ENCODE data around the gene PDE4D. TPM values are rescaled to one million over a fixed set of nuclear protein-coding genes. Genes with fewer than 3 reads are reported as not detected.

The PDE4D gene
- total RNA-seq, 2 donors from 2014 or later, result 116 to 154 TPM

DNA sequence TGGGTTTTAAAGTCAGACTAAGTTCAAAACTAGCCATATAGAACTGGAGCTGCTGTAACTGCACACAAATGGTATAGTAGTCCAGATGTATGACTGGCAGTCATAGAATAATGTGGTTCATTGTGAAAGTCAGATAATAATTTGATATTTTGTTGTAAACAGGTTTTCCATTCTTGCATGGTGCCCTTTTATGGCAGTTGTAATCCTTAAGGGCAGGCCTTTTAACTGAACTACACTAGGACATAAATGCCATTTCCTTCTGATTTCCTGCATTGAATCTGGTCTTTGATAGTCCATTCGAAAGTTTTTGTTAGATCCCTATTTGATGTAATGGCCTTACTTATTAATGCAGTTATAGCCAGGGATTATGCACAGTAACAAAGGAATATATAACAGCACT, 632.6 kb downstream of the PDE4D start:
- no peaks in the 10 kb centered on the region for H3K9me3 Mint-ChIP-seq
- ATAC-seq (replicated peaks in 1 of 2) (no peak), DNase-seq (no peak)
- H3K36me3 Mint-ChIP-seq (ENCODE audit: insufficient read depth in 2 of 2), result no peaks in the 10 kb centered on the region
- peaks cover 25% of the 10 kb centered on the region for H3K27me3 Mint-ChIP-seq (ENCODE audit: low read depth)
- no peak overlapping the region for H3K27ac Mint-ChIP-seq
- H3K4me1 Mint-ChIP-seq (ENCODE audit: low read depth), result no peaks in the 10 kb centered on the region
- no peak overlapping the region for H3K4me3 Mint-ChIP-seq

DNA sequence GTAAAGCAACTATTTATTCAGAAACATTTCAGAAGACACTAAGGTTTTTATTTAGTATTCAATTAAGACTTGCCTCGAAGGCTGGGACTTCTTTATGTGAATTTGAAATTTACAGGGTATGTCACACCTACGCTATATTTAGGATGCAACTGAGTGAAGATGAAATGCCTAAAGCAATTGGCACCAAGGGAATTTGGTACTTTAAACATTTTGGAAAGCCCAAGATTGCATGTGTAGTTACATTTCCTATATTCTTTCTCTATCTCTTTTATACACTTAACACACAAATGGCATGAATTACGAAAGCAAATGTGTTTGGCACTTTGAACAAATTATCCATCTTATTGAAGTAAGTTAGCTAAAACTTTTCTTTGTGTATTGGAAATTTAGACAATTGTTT, 633.3 kb downstream of the PDE4D start:
- peaks cover 28% of the 10 kb centered on the region for H3K27me3 Mint-ChIP-seq (ENCODE audit: low read depth)
- H3K4me1 Mint-ChIP-seq (ENCODE audit: low read depth), result no peaks in the 10 kb centered on the region
- no peaks in the 10 kb centered on the region for H3K36me3 Mint-ChIP-seq (ENCODE audit: insufficient read depth in 2 of 2)
- H3K27ac Mint-ChIP-seq, result no peak overlapping the region
- ATAC-seq (replicated peaks in 1 of 2), result no peak
- H3K9me3 Mint-ChIP-seq, result no peaks in the 10 kb centered on the region
- H3K4me3 Mint-ChIP-seq, result no peak overlapping the region
- DNase-seq, result no peak

DNA sequence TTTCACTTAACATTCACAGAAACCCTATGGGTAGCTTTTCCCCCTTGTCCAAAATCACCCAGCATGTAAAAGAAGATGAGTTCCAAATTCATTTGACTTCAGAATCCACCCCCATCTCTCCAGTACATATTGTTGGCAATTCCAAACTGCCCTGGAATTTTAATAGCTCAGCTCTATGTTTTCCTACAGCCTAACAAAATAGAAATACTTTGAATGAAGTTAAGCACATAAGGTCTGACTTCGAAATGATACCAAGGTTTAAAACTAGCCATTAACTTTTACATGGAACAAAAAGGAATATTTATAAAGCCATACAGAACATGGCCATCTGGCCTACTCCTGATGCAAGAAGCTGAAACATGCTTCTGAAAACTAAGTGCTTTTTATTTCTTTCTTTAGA, 634.3 kb downstream of the PDE4D start:
- DNase-seq (no peak), ATAC-seq (replicated peaks in 1 of 2) (no peak)
- H3K9me3 Mint-ChIP-seq, result no peaks in the 10 kb centered on the region
- no peak overlapping the region for H3K27ac Mint-ChIP-seq
- no peak overlapping the region for H3K4me3 Mint-ChIP-seq
- no peaks in the 10 kb centered on the region for H3K36me3 Mint-ChIP-seq (ENCODE audit: insufficient read depth in 2 of 2)
- H3K27me3 Mint-ChIP-seq (ENCODE audit: low read depth), result peaks cover 38% of the 10 kb centered on the region
- no peaks in the 10 kb centered on the region for H3K4me1 Mint-ChIP-seq (ENCODE audit: low read depth)

DNA sequence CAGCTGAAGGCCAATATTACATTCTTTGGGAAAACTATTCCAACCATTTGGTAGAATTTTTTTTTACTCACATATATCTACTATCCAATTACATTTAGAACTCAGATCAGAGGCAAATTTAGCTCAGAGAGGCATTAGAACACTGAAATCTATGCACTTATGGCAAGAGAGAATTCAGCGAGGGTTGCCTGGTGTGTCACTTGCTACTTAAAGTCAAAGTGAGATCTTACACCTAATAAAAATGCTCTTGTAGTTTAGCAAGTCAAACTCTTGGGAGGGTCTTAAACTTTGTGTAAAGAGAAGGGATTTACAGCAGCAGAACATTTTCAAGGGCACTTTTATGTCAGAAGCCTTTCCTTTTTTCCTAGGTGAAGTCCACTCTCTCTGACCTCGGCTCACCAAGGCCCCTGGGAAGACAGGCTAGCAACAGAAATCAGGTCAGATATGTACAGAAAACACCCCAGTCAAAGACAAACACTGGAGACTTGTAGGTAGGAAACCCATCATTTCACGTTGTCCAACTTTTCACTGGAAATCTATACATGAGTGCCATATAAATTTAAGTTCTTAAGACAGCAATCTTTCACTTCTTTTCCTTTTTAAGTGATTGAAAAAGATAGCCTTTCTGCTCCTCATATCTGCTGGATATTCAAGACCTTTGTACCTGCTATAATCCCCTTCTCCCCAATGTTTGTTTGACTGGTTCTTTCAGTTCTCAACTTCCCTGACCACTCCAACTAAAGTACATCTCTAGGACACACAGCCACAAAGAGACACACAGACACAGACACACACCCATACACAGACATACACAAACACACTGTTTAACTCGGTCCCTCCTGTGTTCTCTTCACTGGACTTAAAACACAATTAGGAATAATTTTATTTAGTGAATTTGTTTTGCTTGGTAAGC, 635.8 kb downstream of the PDE4D start:
- H3K9me3 Mint-ChIP-seq, result no peaks in the 10 kb centered on the region
- DNase-seq, result no peak
- no peaks in the 10 kb centered on the region for H3K4me1 Mint-ChIP-seq (ENCODE audit: low read depth)
- no peaks in the 10 kb centered on the region for H3K36me3 Mint-ChIP-seq (ENCODE audit: insufficient read depth in 2 of 2)
- no peak for ATAC-seq (replicated peaks in 1 of 2)
- H3K27ac Mint-ChIP-seq, result no peak overlapping the region
- H3K4me3 Mint-ChIP-seq, result no peak overlapping the region
- H3K27me3 Mint-ChIP-seq (ENCODE audit: low read depth), result peaks cover 45% of the 10 kb centered on the region

DNA sequence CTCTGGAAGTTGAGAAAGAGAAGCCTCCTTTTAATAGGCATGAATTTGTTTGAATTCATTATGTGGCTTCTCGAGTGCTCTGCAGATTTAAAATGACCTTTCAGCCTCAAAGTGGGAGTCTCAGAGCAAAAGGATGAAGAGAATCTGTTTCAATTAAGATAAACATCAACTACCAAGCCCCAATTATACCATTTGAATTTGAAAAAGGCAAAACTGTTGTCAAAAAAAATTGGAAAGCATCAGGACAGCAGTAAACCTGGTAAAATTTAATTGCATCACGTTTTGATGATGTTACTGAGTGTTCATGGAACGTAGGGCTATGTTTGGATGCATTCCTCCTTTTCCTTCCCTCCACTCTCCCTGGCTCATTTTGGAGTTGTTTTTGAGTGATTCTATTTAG, 637.2 kb downstream of the PDE4D start:
- no peak for DNase-seq
- no peak for ATAC-seq (replicated peaks in 1 of 2)
- H3K4me3 Mint-ChIP-seq, result no peak overlapping the region
- no peak overlapping the region for H3K27ac Mint-ChIP-seq
- no peaks in the 10 kb centered on the region for H3K4me1 Mint-ChIP-seq (ENCODE audit: low read depth)
- H3K36me3 Mint-ChIP-seq (ENCODE audit: insufficient read depth in 2 of 2), result no peaks in the 10 kb centered on the region
- no peaks in the 10 kb centered on the region for H3K9me3 Mint-ChIP-seq
- H3K27me3 Mint-ChIP-seq (ENCODE audit: low read depth), result peaks cover 49% of the 10 kb centered on the region

DNA sequence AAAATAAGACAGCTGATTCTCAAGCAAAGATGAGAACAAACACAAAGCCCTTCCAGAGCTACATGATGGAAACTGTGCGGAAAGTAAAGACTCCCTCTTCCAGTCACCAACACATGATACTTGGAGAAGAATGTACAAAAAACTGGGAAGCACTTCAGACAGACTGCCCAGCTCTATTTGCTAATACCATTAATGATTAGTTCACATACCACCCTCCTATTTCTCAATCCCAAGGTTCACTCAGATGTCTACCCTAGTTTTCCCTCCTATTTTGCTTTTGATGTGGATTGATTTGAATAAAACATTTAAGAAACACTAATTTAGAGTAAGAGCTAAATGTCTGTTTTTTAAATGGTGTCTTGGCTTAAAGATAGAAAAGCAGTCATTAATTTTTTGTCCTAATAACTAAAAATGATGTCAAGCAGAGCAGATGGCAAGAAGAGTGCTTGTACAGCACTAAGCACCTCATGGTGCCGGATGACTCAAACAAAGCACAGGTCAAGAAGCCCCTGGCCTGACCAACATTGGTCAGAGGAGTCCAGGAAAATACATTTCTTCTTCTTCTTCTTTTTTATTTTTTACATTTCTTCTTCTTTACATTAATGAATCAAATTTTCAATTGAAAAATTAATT, 639.4 kb downstream of the PDE4D start:
- Mint-ChIP-seq H3K27me3 (ENCODE audit: low read depth) (peaks cover 44% of the 10 kb centered on the region), H3K27ac (no peak overlapping the region), H3K4me3 (no peak overlapping the region), H3K4me1 (ENCODE audit: low read depth) (no peaks in the 10 kb centered on the region), H3K9me3 (no peaks in the 10 kb centered on the region), H3K36me3 (ENCODE audit: insufficient read depth in 2 of 2) (no peaks in the 10 kb centered on the region)
- ATAC-seq (replicated peaks in 1 of 2) (no peak), DNase-seq (no peak)

DNA sequence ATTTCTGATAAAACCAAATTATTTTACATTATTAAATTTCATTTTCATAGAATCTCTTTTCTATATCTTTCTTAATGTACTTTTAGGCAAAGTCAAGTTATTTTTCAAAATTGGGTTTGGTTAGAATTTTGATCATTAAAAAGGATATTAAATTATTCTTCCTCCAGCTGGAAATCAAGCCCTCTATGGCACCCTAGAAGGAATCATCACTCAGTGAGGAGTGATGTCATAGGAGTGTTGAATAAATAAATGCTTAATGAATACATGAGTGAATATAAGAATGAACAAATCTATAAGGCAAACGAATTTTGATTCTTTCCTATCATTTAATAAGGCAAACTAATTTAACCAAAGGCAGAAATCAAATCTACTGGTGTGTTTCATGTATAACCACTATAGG, 639.9 kb downstream of the PDE4D start:
- no peaks in the 10 kb centered on the region for H3K36me3 Mint-ChIP-seq (ENCODE audit: insufficient read depth in 2 of 2)
- no peaks in the 10 kb centered on the region for H3K9me3 Mint-ChIP-seq
- H3K27ac Mint-ChIP-seq, result no peak overlapping the region
- no peaks in the 10 kb centered on the region for H3K4me1 Mint-ChIP-seq (ENCODE audit: low read depth)
- no peak for ATAC-seq (replicated peaks in 1 of 2)
- peaks cover 48% of the 10 kb centered on the region for H3K27me3 Mint-ChIP-seq (ENCODE audit: low read depth)
- H3K4me3 Mint-ChIP-seq, result no peak overlapping the region
- DNase-seq, result no peak

DNA sequence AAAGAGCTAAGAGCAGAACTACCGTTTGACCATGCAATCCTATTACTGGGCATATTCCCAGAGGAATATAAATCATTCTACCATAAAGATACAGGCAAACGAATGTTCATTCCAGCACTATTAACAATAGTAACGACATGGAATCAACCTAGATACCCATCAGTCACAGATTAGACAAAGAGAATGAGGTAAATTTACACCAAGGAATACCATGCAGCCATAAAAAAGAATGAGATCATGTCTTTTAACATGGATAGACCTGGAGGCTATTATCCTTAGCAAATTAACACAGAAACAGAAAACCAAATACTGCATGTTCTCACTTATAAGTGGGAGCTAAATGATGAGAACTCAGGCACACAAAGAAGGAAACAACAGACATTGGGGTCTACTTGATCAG, 641.9 kb downstream of the PDE4D start:
- DNase-seq (no peak), ATAC-seq (replicated peaks in 1 of 2) (no peak)
- Mint-ChIP-seq H3K4me3 (no peak overlapping the region), H3K9me3 (no peaks in the 10 kb centered on the region), H3K36me3 (ENCODE audit: insufficient read depth in 2 of 2) (no peaks in the 10 kb centered on the region), H3K27me3 (ENCODE audit: low read depth) (peaks cover 39% of the 10 kb centered on the region), H3K27ac (no peak overlapping the region), H3K4me1 (ENCODE audit: low read depth) (peaks cover 7% of the 10 kb centered on the region)

DNA sequence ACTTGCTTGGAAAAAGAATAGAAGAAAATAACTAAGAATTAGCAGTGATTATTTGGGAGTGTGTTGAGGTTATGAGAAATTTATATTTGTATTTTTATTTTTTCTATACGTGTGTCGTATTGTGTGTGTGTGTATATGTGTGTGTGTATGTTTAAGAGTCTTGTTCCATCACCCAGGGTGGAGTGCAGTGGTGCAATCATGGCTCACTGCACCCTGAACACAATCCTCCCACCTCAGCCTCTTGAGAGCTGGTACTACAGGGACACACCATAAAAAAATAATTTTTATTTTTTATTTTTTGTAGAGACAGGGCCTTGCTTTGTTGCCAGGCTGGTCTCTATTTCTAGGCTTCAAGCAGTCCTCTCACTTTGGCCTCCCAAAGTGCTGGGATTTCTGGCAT, 643.8 kb downstream of the PDE4D start:
- Mint-ChIP-seq H3K36me3 (ENCODE audit: insufficient read depth in 2 of 2) (no peaks in the 10 kb centered on the region), H3K9me3 (no peaks in the 10 kb centered on the region), H3K27ac (no peak overlapping the region), H3K4me3 (no peak overlapping the region), H3K4me1 (ENCODE audit: low read depth) (peaks cover 10% of the 10 kb centered on the region), H3K27me3 (ENCODE audit: low read depth) (peaks cover 31% of the 10 kb centered on the region)
- no peak for ATAC-seq (replicated peaks in 1 of 2)
- DNase-seq, result no peak

DNA sequence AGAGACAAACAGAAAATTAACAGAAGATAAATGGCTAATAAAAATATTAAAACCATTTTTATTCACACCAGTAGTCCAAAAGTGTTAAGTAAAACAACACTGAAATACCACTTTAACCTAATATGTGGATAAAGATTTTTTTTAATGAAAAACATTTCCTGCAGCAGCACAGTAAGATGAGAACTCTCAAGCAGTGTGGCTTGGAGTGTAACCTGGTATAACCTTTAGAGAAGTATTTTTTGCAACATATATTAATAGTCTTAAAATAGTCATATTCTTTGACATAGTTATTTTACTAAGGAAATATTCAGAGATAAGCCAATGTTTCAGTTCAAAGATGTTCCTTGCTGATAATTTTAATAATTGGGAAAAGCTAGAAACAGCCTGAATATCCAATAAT, 644.4 kb downstream of the PDE4D start:
- Mint-ChIP-seq H3K27ac (no peak overlapping the region), H3K4me3 (no peak overlapping the region), H3K4me1 (ENCODE audit: low read depth) (peaks cover 10% of the 10 kb centered on the region), H3K36me3 (ENCODE audit: insufficient read depth in 2 of 2) (no peaks in the 10 kb centered on the region), H3K27me3 (ENCODE audit: low read depth) (peaks cover 25% of the 10 kb centered on the region), H3K9me3 (no peaks in the 10 kb centered on the region)
- no peak for ATAC-seq (replicated peaks in 1 of 2)
- no peak for DNase-seq

DNA sequence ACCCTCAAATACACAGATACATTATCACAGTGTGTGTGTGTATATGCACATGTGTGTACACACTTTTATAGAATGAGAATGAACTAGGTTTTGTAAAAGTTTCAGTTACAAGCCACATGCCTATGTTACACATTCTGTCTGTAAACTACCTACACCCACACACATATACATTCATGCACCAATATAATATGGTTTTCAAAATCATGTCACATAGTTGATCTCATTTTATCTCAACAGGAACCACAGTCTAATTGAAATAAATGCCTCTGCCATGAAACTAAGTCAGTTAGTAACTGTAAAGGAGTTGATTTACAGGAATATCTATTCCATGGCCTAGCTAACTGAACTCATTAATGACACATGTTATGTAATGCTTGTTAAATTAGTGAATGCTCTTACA, 646.6 kb downstream of the PDE4D start:
- peak; percentile 56 to 82 for ATAC-seq (replicated peaks in 1 of 2)
- Mint-ChIP-seq H3K36me3 (ENCODE audit: insufficient read depth in 2 of 2) (no peaks in the 10 kb centered on the region), H3K27me3 (ENCODE audit: low read depth) (peaks cover 32% of the 10 kb centered on the region), H3K4me1 (ENCODE audit: low read depth) (peaks cover 10% of the 10 kb centered on the region), H3K4me3 (no peak overlapping the region), H3K9me3 (no peaks in the 10 kb centered on the region), H3K27ac (no peak overlapping the region)
- no peak for DNase-seq

DNA sequence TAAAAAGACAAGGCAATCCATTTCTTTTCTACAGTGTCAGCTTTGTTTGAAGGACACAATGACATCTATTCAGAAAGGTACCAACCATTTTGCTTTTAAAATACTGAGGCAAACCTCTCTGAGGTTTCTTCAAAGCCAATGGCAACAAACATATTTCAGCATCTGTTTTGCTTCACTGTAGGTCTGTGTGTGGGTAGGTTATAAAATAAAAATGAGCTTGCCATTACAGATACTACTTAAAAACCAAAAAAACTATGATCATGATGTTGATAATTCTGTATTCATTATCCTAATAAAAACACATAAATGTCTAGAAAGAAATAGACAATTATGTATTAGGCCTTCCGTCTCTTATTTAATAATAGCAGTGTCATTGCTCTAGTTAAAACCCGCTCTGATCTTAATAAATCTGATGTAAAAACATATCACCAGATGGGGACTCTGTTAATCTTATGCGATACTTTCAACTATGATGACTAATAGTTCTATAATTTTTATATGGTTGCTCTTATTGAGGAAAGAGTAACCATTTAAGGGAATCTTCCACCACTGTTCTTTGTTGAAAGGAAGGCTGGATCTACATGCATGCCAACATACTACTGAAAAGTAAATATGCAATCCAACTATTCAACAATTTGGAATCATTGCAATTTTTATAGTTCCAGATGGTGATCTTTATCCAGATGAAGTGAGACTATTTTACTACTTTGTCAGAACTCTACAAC, 647.2 kb downstream of the PDE4D start:
- DNase-seq (no peak), ATAC-seq (replicated peaks in 1 of 2) (no peak)
- H3K9me3 Mint-ChIP-seq, result no peaks in the 10 kb centered on the region
- H3K4me3 Mint-ChIP-seq, result no peak overlapping the region
- H3K4me1 Mint-ChIP-seq (ENCODE audit: low read depth), result peaks cover 10% of the 10 kb centered on the region
- H3K27ac Mint-ChIP-seq, result no peak overlapping the region
- peaks cover 33% of the 10 kb centered on the region for H3K27me3 Mint-ChIP-seq (ENCODE audit: low read depth)
- no peaks in the 10 kb centered on the region for H3K36me3 Mint-ChIP-seq (ENCODE audit: insufficient read depth in 2 of 2)

DNA sequence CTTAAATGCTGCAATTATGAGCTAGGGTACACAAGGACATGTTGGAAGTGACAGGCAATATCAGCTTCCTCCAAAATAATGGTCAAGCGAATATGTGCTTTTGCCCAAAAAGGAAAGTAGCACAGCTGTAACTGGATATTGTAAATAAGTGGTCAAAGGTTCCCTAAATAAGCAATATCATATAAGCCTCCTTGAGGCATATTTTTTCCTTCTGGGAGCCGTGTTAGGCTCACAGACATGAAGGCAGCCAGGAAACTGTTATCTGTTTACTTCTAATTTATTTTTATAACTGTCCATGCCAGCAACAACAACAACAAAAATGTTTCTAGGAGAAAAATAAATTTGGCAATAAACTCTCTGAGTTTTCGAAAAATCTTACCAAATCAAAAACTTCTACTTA, 648.3 kb downstream of the PDE4D start:
- H3K4me1 Mint-ChIP-seq (ENCODE audit: low read depth), result peaks cover 10% of the 10 kb centered on the region
- no peak for DNase-seq
- H3K9me3 Mint-ChIP-seq, result no peaks in the 10 kb centered on the region
- H3K36me3 Mint-ChIP-seq (ENCODE audit: insufficient read depth in 2 of 2), result no peaks in the 10 kb centered on the region
- ATAC-seq (replicated peaks in 1 of 2), result no peak
- peaks cover 35% of the 10 kb centered on the region for H3K27me3 Mint-ChIP-seq (ENCODE audit: low read depth)
- H3K27ac Mint-ChIP-seq, result no peak overlapping the region
- no peak overlapping the region for H3K4me3 Mint-ChIP-seq

Data from activated T-cell treated with anti-CD3 and anti-CD28 coated beads, Interleukin-2, amount 50 U/mL, for 72 hours (primary cell).